HG02588 (cell line): Measurements from ENCODE around the gene KARS1.
A peak's percentile ranks its signal among the peaks of the same experiment; 100 is the strongest.

ENCODE experiments used
- ATAC-seq: cut with Tn5 transposase; IDR thresholded peaks from one replicate; pipeline ENCODE4 v1.9.1; 2021; ENCODE audit warnings: mild to moderate bottlenecking, moderate library complexity; ENCODE audit not compliant: unreplicated experiment

Gene KARS1

GRCh38 chr16:75647492-75648264, at the start of gene KARS1, which contains the start of gene TERF2IP:
Gene KARS1 (minus strand): TSS chr16:75647665. CDS start chr16:75647639, 26 bp downstream.
Gene TERF2IP (plus strand): TSS chr16:75647773. CDS start chr16:75647883, 110 bp downstream.
- ATAC-seq: peak; percentile 88

GRCh38 chr16:75695708-75696107, 48.2 kb upstream of the KARS1 start:
- no peak for ATAC-seq

- no peak for ATAC-seq
Measured at GRCh38 chr16:75687361-75687760, 39.9 kb upstream of the KARS1 start.

GRCh38 chr16:75682308-75682707, 34.8 kb upstream of the KARS1 start:
- ATAC-seq: no peak

GRCh38 chr16:75679366-75679765, 31.9 kb upstream of the KARS1 start:
- no peak for ATAC-seq

GRCh38 chr16:75676909-75677308, 29.4 kb upstream of the KARS1 start, which contains the start of gene CPHXL2:
Gene CPHXL2 (minus strand): TSS chr16:75677009. CDS start chr16:75676999, 10 bp downstream.
- no peak for ATAC-seq

GRCh38 chr16:75667503-75667902, 20.0 kb upstream of the KARS1 start:
- no peak for ATAC-seq

GRCh38 chr16:75660726-75661302, 13.3 kb upstream of the KARS1 start:
- no peak for ATAC-seq

- ATAC-seq: no peak
Measured at GRCh38 chr16:75660321-75660720, 12.9 kb upstream of the KARS1 start.

GRCh38 chr16:75658175-75658574, 10.7 kb upstream of the KARS1 start:
- ATAC-seq: no peak

GRCh38 chr16:75653922-75654321, 6.5 kb upstream of the KARS1 start:
- ATAC-seq: no peak

GRCh38 chr16:75648265-75649076, 1.0 kb upstream of the KARS1 start:
- ATAC-seq: peak; percentile 29

- peak; percentile 21 for ATAC-seq
Measured at GRCh38 chr16:75647112-75647491, 363 bp downstream of the KARS1 start.

GRCh38 chr16:75644240-75645012, 3.0 kb downstream of the KARS1 start:
- no peak for ATAC-seq

GRCh38 chr16:75640598-75640997, 6.9 kb downstream of the KARS1 start:
- no peak for ATAC-seq

GRCh38 chr16:75635036-75635435, 12.4 kb downstream of the KARS1 start:
- ATAC-seq: no peak

- no peak for ATAC-seq
Measured at GRCh38 chr16:75632857-75633256, 14.6 kb downstream of the KARS1 start.

- ATAC-seq: no peak
Measured at GRCh38 chr16:75630052-75630451, 17.4 kb downstream of the KARS1 start.

GRCh38 chr16:75629132-75629531, 18.3 kb downstream of the KARS1 start:
- no peak for ATAC-seq

GRCh38 chr16:75628351-75628750, 19.1 kb downstream of the KARS1 start:
- no peak for ATAC-seq

GRCh38 chr16:75627851-75628250, 19.6 kb downstream of the KARS1 start:
- ATAC-seq: no peak
